EH (cell line): Measurements from ENCODE around the gene B3GNT7.
"Not testable (repeated sequence)": the region's sequence is repeated elsewhere in the genome, so short reads cannot be mapped to it uniquely, and the experiment has no call there.

Experiments used
- DNase-seq: peaks from one replicate; pipeline ENCODE4 v3.0.0-alpha.2; 2015; ENCODE audit warnings: low read depth

The B3GNT7 gene, protein sequence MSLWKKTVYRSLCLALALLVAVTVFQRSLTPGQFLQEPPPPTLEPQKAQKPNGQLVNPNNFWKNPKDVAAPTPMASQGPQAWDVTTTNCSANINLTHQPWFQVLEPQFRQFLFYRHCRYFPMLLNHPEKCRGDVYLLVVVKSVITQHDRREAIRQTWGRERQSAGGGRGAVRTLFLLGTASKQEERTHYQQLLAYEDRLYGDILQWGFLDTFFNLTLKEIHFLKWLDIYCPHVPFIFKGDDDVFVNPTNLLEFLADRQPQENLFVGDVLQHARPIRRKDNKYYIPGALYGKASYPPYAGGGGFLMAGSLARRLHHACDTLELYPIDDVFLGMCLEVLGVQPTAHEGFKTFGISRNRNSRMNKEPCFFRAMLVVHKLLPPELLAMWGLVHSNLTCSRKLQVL

GRCh38 chr2:231395188-231396057 is at the start of gene B3GNT7:
Gene B3GNT7, plus strand, starts transcription at chr2:231395710. Its CDS starts 94 bp downstream, at chr2:231395804.
- no peak for DNase-seq

GRCh38 chr2:231347081-231347480 is 48.4 kb upstream of the B3GNT7 start:
- DNase-seq: no peak

DNA sequence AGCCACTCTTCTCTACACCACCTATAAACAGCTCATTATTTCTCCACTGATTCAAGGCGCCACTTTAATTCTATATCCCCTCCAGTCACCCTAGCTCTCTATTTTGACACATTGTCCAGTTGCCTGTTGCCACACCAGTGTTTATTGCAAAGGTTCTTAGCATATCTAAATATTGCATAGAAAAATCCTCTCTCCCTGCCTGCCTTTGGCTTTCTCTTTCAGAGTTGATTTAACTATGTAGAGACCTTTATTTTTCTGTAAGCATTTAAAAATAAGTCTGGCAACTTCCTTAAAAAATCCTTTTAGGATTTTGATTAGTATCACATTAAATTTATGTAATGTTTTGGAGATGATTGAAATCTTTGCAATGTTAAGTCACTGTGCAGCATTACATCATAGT is 47.9 kb upstream of the B3GNT7 start:
- DNase-seq: no peak

DNA sequence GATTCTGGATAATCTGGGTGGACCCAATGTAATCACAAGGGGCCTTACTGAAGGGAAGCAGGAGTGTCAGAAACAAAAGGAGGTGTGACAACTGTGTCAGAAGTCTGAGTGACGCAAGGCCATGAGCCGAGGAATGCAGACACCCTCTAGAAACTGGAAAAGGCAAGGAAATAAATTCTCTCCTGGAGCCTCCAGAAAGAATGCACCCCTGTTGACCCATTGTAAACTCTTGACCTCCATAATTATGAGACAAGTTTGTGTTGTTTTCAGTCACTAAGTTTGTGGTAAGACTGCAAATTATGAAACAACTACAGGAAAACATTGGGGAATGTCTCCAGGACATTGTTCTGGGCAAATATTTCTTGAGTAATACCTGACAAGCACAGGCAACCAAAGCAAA is 47.3 kb upstream of the B3GNT7 start:
- peak; percentile 54 for DNase-seq

- peak; percentile 14 for DNase-seq
These were observed 46.7 kb upstream of the B3GNT7 start for GRCh38 chr2:231348704-231349373.

DNA sequence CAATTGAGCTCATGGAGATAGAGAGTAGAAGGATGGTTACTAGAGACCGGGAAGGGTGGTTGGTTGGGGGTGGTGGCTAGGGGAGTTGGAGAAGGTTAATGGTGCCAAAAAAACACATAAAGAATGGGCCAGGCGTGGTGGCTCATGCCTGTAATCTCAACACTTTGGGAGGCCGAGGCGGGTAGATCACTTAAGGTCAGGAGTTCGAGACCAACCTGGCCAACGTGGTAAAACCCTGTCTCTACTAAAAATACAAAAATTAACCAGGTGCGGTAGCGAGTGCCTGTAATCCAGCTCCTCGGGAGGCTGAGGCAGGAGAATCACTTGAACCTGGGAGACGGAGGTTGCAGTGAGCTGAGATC is 46.2 kb upstream of the B3GNT7 start:
- not testable (repeated sequence) for DNase-seq

GRCh38 chr2:231351648-231352047 is 43.9 kb upstream of the B3GNT7 start:
- no peak for DNase-seq

- DNase-seq: no peak
These were observed 42.0 kb upstream of the B3GNT7 start for GRCh38 chr2:231353469-231353868.

GRCh38 chr2:231355508-231356465 is 39.7 kb upstream of the B3GNT7 start:
- no peak for DNase-seq

- no peak for DNase-seq
These were observed 39.1 kb upstream of the B3GNT7 start for GRCh38 chr2:231356466-231356844.

- no peak for DNase-seq
These were observed 38.5 kb upstream of the B3GNT7 start for GRCh38 chr2:231357048-231357447.

DNA sequence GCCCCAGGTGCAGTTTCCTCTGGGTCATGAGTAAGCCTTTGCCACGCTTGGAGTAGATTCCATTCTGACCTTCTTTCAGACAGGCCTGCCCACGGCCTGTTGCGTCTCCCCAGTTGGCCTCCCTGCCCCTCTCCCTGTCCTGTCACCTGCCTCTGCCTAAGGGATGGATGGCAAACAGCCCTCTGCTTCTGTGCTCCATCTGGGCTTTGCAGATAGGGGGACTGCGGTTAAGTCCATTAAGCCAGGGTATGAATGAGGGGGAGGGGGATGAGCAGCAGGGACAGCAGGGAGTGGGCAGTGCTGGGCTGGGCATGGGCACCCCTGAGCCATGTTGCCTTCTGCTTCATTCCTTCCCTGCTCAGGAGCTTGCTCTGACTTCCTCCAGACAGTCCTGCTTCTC is 37.6 kb upstream of the B3GNT7 start:
- no peak for DNase-seq

DNA sequence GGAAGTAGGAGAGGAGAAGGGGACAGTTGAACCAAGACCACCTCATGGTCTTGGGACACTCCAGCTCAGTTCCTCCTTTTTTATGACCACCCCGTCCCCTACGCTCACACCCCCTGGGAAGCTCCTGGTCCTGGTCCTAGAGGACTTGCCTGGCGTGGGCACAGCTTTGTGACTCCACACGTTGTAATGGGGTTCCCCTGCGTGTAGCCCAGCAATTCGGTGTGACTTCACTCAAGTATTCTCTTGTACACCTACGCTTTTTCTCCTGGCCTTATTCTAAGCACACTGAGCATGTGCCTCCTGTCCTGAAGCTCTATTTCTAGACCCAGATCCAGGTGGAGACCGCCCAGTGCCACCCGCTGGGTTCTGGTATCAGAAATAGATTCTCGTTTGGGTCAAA is 36.1 kb upstream of the B3GNT7 start:
- no peak for DNase-seq

- DNase-seq: no peak
These were observed 35.6 kb upstream of the B3GNT7 start for GRCh38 chr2:231359948-231360347.

DNA sequence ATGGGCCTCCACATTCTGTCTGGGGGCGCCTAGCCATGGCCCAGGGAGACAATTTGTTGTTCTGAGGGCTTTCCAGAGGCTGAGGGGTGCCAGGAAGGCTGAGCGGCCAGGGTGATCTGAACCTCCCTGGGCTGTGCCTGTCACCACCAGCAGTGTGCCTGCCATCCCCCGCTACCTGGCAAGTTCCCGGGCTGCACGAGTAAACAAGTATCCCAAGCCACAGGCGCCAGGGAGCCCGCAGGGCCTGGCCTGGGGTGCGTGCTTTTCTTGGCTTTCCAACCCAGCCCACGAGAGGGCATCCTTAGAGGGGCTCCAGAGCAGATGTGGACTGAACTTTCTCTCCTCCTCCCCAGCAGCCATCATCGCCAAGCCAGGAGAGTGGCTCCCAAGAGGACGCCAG is 35.1 kb upstream of the B3GNT7 start:
- DNase-seq: no peak

GRCh38 chr2:231360881-231361371 is 34.6 kb upstream of the B3GNT7 start:
- DNase-seq: no peak

- DNase-seq: no peak
These were observed 33.6 kb upstream of the B3GNT7 start for GRCh38 chr2:231361701-231362554.

DNA sequence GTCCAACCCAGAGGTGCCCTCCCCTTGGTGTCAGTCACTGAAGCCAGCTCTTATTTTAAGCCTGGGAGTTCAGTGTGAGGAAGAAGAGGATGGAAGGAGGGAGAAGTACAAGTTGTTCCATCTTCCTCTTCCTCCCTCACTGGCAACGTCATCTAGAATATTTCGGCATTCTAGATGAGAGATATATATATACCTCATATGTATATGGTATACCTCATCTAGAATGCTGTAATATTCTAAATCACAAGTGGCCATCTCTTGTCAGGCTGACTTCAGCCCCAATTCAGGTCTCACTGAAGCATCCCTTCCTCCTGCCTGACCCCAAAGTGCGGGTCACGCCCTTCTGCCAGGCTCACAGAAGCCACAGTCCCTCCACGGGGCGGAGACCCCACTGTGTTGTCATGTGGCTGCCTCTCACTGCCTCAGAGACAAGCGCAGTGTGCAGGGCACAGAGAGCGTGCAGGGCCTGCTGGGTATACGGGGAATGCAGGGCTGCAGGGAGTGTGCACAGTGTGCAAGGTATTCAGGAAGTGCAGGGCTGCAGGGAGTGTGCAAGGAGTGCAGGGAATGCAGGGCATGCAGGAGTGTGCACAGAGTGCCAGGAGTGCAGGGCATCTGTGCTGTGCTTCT is 32.8 kb upstream of the B3GNT7 start:
- DNase-seq: no peak

DNA sequence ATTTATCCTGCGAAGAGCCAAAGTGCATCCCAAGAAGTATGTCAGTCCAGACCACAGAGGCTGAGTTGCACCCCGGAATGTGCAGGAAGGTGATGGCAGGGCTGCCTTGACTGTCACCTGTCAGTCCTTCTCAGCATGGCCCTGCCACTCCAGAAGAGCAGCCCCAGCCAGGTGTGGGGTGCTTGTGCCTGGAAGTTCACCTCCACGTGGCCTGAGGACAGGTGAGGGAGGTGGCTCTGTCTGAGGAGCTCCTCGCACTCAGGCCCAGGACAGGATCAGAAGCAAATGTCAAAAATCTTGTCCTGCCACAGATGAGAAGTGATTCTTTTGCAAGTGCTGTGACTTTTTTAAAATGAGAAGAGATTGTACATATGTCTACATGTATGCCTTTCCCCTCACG is 31.4 kb upstream of the B3GNT7 start:
- DNase-seq: no peak
